ENCODE measurements around the gene JADE1. TPM values are rescaled to one million over a fixed set of nuclear protein-coding genes. Genes with fewer than 3 reads are reported as not detected.

JADE1 gene
- total RNA-seq, 1 donor from 2014 or later: 36.3 TPM

GRCh38 chr4:128921954-128922353 is 112.5 kb downstream of the JADE1 start:
- Histone ChIP-seq H3K27ac (no peak overlapping the region), H3K9me3 (no peaks in the 10 kb centered on the region), H3K4me3 (no peak overlapping the region), H3K27me3 (ENCODE audit: low read depth) (no peaks in the 10 kb centered on the region), H3K36me3 (no peaks in the 10 kb centered on the region), H3K4me1 (no peaks in the 10 kb centered on the region)
- DNase-seq: no peak
- ATAC-seq: no peak
- no peak for TF ChIP-seq CTCF (IDR thresholded peaks at IDR 0.05)
- intact Hi-C loops (cut with DNase I): no loop called here

All from lower lobe of right lung (tissue), 2 donors.